A549 (cell line): Measurements from ENCODE around the gene IRS2. TPM values are rescaled to one million over a fixed set of nuclear protein-coding genes. Genes with fewer than 3 reads are reported as not detected.

Source experiments
- ATAC-seq, 2 experiments: fragments of 200-7000 bp in 1 of 2; fragments of >200 bp in 1 of 2; cut with Nextera tagmentation in 1 of 2; cut with Tn5 transposase in 1 of 2; 3 replicates each; pipeline versions ENCODE4 v1.8.0 to v1.9.1; 2018 to 2020; ENCODE audit warnings: mild to moderate bottlenecking in 1 of 2, moderate library complexity in 1 of 2
- CTCF ChIA-PET: fragments of 300-600 bp; sonication (Branson Sonifier 250); formaldehyde crosslinking; extraction: SDS; loops from one replicate; lab custom pipeline; 2021; ENCODE audit warnings: antibody characterized with exemption, inconsistent platforms; lab: Yijun Ruan, JAX
- POLR2A ChIA-PET: fragments of 350-600 bp; formaldehyde crosslinking; extraction: SDS; loops from one replicate; lab custom pipeline; 2021; ENCODE audit warnings: antibody characterized with exemption, inconsistent platforms; lab: Yijun Ruan, JAX
- DNase-seq, 2 experiments: peaks; one replicate each; pipeline versions ENCODE4 v3.0.0 to v3.0.0-alpha.2; 2011 to 2016; ENCODE audit warnings: low read depth in 1 of 2, low spot score in 1 of 2
- FAIRE-seq: peaks from 2 replicates; lab custom pipeline; 2011; peaks lifted over from hg19 to GRCh38; lab: Jason Lieb, UNC
- H3K27ac ChIP-seq, 2 experiments: fragments of >200 bp; sonication (Bioruptor Twin); formaldehyde crosslinking; 3 replicates each; pipeline ENCODE4 v1.5.1; 2016 to 2017
- H3K4me1 ChIP-seq: fragments of >200 bp; sonication (Bioruptor Twin); formaldehyde crosslinking; 3 replicates; pipeline ENCODE4 v1.6.1; 2016
- H3K4me2 ChIP-seq: fragments of >200 bp; sonication (Bioruptor Twin); formaldehyde crosslinking; 3 replicates; pipeline ENCODE4 v1.6.1; 2016
- H3K4me3 ChIP-seq: fragments of >200 bp; sonication (Bioruptor Twin); formaldehyde crosslinking; 3 replicates; pipeline ENCODE4 v1.5.1; 2016
- H3K9me3 ChIP-seq: fragments of >200 bp; sonication (Bioruptor Twin); formaldehyde crosslinking; 3 replicates; pipeline ENCODE4 v1.6.1; 2016
- CHD4 ChIP-seq: fragments of 200-600 bp; sonication (generic); IDR thresholded peaks from 2 replicates; pipeline ENCODE4 v1.6.1; 2016; ENCODE audit warnings: antibody characterized with exemption, mild to moderate bottlenecking, borderline replicate concordance
- EHF ChIP-seq: fragments of 250-450 bp; sonication (Bioruptor Pico); IDR thresholded peaks from 2 replicates; pipeline ENCODE4 v1.5.0; 2020; ENCODE audit warnings: mild to moderate bottlenecking
- EP300 ChIP-seq, 2 experiments: fragments of >200 bp; sonication (Bioruptor Twin); formaldehyde crosslinking; IDR thresholded peaks; 2 replicates in 1 of 2; 3 replicates in 1 of 2; pipeline ENCODE4 v1.6.1; 2016 to 2017
- FOXS1 ChIP-seq: fragments of 250-450 bp; sonication (Bioruptor Pico); IDR thresholded peaks from 2 replicates; pipeline ENCODE4 v1.5.0; 2020; ENCODE audit warnings: mild to moderate bottlenecking, moderate library complexity
- JUN ChIP-seq, 2 experiments: fragments of >200 bp; sonication (Bioruptor Twin); formaldehyde crosslinking; IDR thresholded peaks; 2 replicates in 1 of 2; 3 replicates in 1 of 2; pipeline ENCODE4 v1.6.1; 2016 to 2017
- JUNB ChIP-seq: fragments of >200 bp; sonication (Bioruptor Twin); formaldehyde crosslinking; IDR thresholded peaks from 2 replicates; pipeline ENCODE4 v1.6.1; 2016
- PHF8 ChIP-seq: fragments of 200-600 bp; sonication (generic); IDR thresholded peaks from 2 replicates; pipeline ENCODE4 v1.6.1; 2016; ENCODE audit warnings: low read depth, mild to moderate bottlenecking, antibody characterized with exemption, moderate library complexity, borderline replicate concordance
- POLR2A ChIP-seq: IDR thresholded peaks from 2 replicates; pipeline ENCODE4 v1.6.1; 2012; ENCODE audit warnings: mild to moderate bottlenecking, low read length
- RAD21 ChIP-seq, 2 experiments: fragments of >200 bp in 1 of 2; sonication (Bioruptor Twin) in 1 of 2; formaldehyde crosslinking in 1 of 2; IDR thresholded peaks in 1 of 2; conservative IDR thresholded peaks in 1 of 2; 2 replicates in 1 of 2; 3 replicates in 1 of 2; pipeline ENCODE4 v1.6.1; 2012 to 2018; ENCODE audit warnings: inconsistent platforms in 1 of 2
- RNF2 ChIP-seq: fragments of 200-600 bp; sonication (generic); IDR thresholded peaks from 2 replicates; pipeline ENCODE4 v1.6.1; 2016; ENCODE audit warnings: low read depth, mild to moderate bottlenecking, antibody characterized with exemption, moderate library complexity, borderline replicate concordance
- SMC3 ChIP-seq: fragments of >200 bp; sonication (Bioruptor Twin); formaldehyde crosslinking; IDR thresholded peaks from 3 replicates; pipeline ENCODE4 v1.6.1; 2018; ENCODE audit warnings: inconsistent platforms
- SREBF2 ChIP-seq: fragments of 450-650 bp; IDR thresholded peaks from 2 replicates; pipeline ENCODE4 v1.6.1; 2014; ENCODE audit warnings: mild to moderate bottlenecking, moderate library complexity
- TFCP2L1 ChIP-seq: fragments of 250-450 bp; sonication (Bioruptor Pico); IDR thresholded peaks from 2 replicates; pipeline ENCODE4 v1.5.0; 2021; ENCODE audit warnings: mild to moderate bottlenecking
- ZC3H11A ChIP-seq: fragments of 450-650 bp; IDR thresholded peaks from 2 replicates; pipeline ENCODE4 v1.6.1; 2014; ENCODE audit warnings: antibody characterized with exemption, mild to moderate bottlenecking
- WGBS: methylation state at CpG from one replicate; pipeline ENCODE4 v1.1.6; 2017; ENCODE audit errors: missing lambda C conversion rate; 5-methylcytosine and 5-hydroxymethylcytosine counted together
- polyA plus RNA-seq, 4 experiments: library from polyadenylated mRNA; depleted of rRNA in 3 of 4; stranded (reverse); fragments of >200 nt; fragmentation: RNase III in 1 of 4; extraction: RNeasy Plus Mini Kit Qiagen cat#74134 plus additional on column Dnase treatment in 1 of 4; gene quantifications; 2 replicates in 3 of 4; 3 replicates in 1 of 4; pipeline ENCODE4 v1.2.3, GENCODE V29; 2011 to 2017
- TF ChIP-seq, protein P1 (sequence below): IDR thresholded peaks from 2 replicates; pipeline ENCODE4 v1.6.1; 2012; ENCODE audit warnings: low read depth, borderline replicate concordance
- TF ChIP-seq, protein P2 (sequence below): IDR thresholded peaks from 2 replicates; pipeline ENCODE4 v1.6.1; 2012
- TF ChIP-seq, protein P3 (sequence below): IDR thresholded peaks from 2 replicates; pipeline ENCODE4 v1.6.1; 2012
- TF ChIP-seq, protein P4 (sequence below): fragments of >200 bp; sonication (Bioruptor Twin); formaldehyde crosslinking; IDR thresholded peaks from 3 replicates; pipeline ENCODE4 v1.5.1; 2016
- TF ChIP-seq, protein P5 (sequence below): fragments of 200-600 bp; sonication (generic); IDR thresholded peaks from 2 replicates; pipeline ENCODE4 v1.6.1; 2016; ENCODE audit warnings: antibody characterized with exemption, mild to moderate bottlenecking, moderate library complexity

Gene IRS2
- polyA plus RNA-seq, 2 of the 4 experiments (the other 2 are of a cell fraction): 4.8 to 12.3 TPM

DNA sequence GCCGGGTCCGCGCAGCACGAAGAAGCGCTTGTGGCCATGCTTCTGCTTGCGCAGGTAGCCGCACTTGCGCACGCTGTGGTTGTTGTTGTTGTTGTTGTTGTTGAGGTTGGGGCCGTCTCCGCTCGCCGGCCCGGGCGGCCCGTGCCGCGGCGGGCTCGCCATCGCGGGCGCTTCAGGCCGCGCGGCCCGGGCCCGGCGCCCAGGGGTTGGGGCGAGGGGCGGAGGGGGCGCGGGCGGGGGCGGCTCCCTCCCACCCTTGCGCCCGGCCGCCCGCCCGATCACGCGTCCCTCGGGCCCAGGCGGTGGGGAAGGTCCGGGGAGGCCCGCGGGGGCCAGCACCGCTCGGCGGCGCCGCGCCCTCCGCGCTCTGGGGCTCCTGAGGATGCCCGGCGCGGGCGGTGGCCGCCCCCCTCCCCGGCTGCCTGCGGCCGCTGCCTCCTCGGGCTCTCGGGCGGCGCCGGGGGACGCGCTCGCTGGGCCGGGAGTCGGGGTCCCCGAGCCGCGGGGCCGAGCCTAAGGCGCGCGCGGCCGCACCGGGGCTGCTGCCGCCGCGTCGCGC lies 412 bp downstream of the IRS2 start:
- POLR2A ChIA-PET: no interaction called here
- Histone ChIP-seq H3K27ac (peak overlapping the region; percentile 89 to 98), H3K4me3 (peak overlapping the region; percentile 89), H3K4me1 (peaks cover 29% of the 10 kb centered on the region), H3K4me2 (peak overlapping the region; percentile 95), H3K9me3 (no peaks in the 10 kb centered on the region)
- DNase-seq (no peak), FAIRE-seq (no peak), ATAC-seq (peak in 1 of 2 experiments; percentile 19; a peak in 3 of 6 replicates)
- WGBS: no CpG with 5 or more reads among the region's 88 CpGs
- CTCF ChIA-PET: interaction anchor here (0.7 to 1.3 kb wide), 3 partner anchors 256 to 330 kb away, joined by 3 to 16 read pairs (median 4); no protein-coding TSS in a partner anchor
- TF ChIP-seq, protein P1, sequence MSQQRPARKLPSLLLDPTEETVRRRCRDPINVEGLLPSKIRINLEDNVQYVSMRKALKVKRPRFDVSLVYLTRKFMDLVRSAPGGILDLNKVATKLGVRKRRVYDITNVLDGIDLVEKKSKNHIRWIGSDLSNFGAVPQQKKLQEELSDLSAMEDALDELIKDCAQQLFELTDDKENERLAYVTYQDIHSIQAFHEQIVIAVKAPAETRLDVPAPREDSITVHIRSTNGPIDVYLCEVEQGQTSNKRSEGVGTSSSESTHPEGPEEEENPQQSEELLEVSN: no peak
- TF ChIP-seq TFCP2L1 (CRISPR knock-in tag) (no peak), EP300 (IDR thresholded peaks at IDR 0.05) (no peak), CHD4 (no peak), PHF8 (no peak)
- TF ChIP-seq, protein P2, sequence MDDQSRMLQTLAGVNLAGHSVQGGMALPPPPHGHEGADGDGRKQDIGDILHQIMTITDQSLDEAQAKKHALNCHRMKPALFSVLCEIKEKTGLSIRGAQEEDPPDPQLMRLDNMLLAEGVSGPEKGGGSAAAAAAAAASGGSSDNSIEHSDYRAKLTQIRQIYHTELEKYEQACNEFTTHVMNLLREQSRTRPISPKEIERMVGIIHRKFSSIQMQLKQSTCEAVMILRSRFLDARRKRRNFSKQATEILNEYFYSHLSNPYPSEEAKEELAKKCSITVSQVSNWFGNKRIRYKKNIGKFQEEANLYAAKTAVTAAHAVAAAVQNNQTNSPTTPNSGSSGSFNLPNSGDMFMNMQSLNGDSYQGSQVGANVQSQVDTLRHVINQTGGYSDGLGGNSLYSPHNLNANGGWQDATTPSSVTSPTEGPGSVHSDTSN: no peak

DNA sequence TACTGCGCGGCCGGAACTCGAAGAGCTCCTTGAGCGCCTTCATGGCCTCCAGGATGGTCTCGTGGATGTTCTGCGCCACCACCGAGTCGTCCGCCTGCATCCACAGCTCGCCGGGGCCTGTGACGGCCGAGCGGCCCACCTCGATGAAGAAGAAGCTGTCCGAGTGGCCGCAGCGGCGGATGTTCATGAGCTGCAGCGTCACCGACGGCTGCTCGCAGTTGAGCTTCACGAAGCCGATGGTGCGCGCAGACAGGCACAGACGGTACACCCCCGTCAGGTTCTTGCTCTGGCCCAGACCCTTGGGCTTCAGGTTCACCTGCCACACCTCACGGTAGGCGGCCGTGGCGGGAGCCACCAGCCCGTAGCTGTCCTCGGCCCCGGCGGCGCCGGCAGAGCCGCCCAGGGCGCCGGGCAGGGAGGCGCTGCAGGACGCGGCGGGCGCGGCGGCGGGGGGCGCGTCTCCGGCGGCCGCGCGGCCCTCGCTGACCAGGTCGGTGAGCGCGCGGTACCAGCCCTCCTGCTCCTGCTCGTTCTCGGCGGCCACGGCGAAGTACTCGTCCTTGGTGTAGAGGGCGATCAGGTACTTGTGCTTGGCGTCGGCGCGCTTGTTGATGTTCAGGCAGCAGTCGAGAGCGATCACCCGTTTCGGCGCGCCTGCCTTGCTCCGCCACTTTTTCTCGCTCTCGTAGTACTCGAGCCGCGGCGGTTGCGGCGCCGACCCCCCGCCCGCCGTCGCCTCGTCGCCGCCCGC lies 1.1 kb downstream of the IRS2 start:
- peak overlapping the region; percentile 95 for H3K4me2 ChIP-seq
- ChIA-PET POLR2A (interaction anchor here (0.9 to 1.3 kb wide), 3 partner anchors 511 to 870 kb away, joined by 3 to 6 read pairs (median 3); no protein-coding TSS in a partner anchor), CTCF (interaction anchor here (0.7 to 1.4 kb wide), 20 partner anchors 14 to 884 kb away, joined by 3 to 16 read pairs (median 4); no protein-coding TSS in a partner anchor)
- peaks cover 22% of the 10 kb centered on the region; the same call in 2 of the 3 replicates for H3K4me1 ChIP-seq
- TF ChIP-seq POLR2A: 0 out of 2 replicates have a peak, but pooled peaks have one; percentile 19
- TF ChIP-seq RNF2: 0 out of 2 replicates have a peak, but pooled peaks have one; percentile 55
- no peak for TF ChIP-seq ZC3H11A
- TF ChIP-seq, protein P3, sequence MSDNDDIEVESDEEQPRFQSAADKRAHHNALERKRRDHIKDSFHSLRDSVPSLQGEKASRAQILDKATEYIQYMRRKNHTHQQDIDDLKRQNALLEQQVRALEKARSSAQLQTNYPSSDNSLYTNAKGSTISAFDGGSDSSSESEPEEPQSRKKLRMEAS: peak; percentile 23; the same call in 1 of the 2 replicates
- TF ChIP-seq JUN (IDR thresholded peaks at IDR 0.05): 0 out of 5 replicates have a peak, but pooled peaks of 1 of the 2 experiments have one; percentile 5
- TF ChIP-seq FOXS1 (CRISPR knock-in tag): no peak
- H3K9me3 ChIP-seq: no peaks in the 10 kb centered on the region
- peak in 1 of 2 experiments; percentile 11; a peak in 2 of 6 replicates for ATAC-seq
- 0% methylated on average over 6 of the region's 98 CpGs for WGBS
- peak overlapping the region; percentile 89 for H3K4me3 ChIP-seq
- H3K27ac ChIP-seq: peak overlapping the region; percentile 89 to 98
- no peak for FAIRE-seq
- DNase-seq: peak in 1 of 2 experiments; percentile 62

DNA sequence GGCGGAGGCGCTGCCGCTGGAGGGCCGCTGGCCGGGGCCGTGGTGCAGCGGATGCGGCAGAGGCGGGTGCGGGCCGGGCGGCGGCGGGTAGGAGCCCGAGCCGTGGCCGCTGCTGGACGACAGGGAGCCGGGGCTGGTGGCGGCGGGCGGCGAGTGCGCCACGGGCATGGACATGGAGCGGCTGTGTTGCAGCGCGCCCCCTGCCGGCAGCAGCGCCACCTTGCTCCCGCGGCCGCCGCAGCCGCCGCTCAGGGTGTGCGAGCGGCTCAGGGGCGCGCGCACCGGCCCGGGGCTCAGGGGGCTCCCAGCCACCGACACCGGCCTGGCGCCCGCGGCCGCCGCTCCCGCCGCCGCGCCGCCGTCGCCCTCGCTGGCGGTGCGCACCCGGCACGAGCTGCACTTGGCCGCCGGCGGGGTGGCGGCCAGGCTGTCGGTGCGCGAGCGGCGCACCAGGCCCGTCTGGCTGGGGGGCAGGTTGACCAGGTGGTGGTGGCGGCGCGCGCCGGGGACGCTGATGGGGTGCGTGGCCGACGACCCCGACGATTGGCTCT lies 1.7 kb downstream of the IRS2 start:
- Histone ChIP-seq H3K9me3 (no peaks in the 10 kb centered on the region), H3K4me2 (peak overlapping the region; percentile 95), H3K4me1 (peaks cover 17% of the 10 kb centered on the region; the same call in 2 of the 3 replicates), H3K27ac (peak overlapping the region; percentile 89 to 98), H3K4me3 (peak overlapping the region; percentile 89)
- POLR2A ChIA-PET: interaction anchor here (0.9 to 1.3 kb wide), 3 partner anchors 511 to 869 kb away, joined by 3 to 6 read pairs (median 3); no protein-coding TSS in a partner anchor
- TF ChIP-seq, protein P3: peak; percentile 21; the same call in 1 of the 2 replicates
- peak in 1 of 2 experiments; percentile 46; a peak in 1 of 5 replicates for TF ChIP-seq JUN (IDR thresholded peaks at IDR 0.05)
- TF ChIP-seq JUNB: no peak
- peak; percentile 69 for TF ChIP-seq SMC3
- TF ChIP-seq SREBF2: no peak
- no peak for TF ChIP-seq EHF
- TF ChIP-seq, protein P4, sequence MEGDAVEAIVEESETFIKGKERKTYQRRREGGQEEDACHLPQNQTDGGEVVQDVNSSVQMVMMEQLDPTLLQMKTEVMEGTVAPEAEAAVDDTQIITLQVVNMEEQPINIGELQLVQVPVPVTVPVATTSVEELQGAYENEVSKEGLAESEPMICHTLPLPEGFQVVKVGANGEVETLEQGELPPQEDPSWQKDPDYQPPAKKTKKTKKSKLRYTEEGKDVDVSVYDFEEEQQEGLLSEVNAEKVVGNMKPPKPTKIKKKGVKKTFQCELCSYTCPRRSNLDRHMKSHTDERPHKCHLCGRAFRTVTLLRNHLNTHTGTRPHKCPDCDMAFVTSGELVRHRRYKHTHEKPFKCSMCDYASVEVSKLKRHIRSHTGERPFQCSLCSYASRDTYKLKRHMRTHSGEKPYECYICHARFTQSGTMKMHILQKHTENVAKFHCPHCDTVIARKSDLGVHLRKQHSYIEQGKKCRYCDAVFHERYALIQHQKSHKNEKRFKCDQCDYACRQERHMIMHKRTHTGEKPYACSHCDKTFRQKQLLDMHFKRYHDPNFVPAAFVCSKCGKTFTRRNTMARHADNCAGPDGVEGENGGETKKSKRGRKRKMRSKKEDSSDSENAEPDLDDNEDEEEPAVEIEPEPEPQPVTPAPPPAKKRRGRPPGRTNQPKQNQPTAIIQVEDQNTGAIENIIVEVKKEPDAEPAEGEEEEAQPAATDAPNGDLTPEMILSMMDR: peak; percentile 64
- TF ChIP-seq, protein P5, sequence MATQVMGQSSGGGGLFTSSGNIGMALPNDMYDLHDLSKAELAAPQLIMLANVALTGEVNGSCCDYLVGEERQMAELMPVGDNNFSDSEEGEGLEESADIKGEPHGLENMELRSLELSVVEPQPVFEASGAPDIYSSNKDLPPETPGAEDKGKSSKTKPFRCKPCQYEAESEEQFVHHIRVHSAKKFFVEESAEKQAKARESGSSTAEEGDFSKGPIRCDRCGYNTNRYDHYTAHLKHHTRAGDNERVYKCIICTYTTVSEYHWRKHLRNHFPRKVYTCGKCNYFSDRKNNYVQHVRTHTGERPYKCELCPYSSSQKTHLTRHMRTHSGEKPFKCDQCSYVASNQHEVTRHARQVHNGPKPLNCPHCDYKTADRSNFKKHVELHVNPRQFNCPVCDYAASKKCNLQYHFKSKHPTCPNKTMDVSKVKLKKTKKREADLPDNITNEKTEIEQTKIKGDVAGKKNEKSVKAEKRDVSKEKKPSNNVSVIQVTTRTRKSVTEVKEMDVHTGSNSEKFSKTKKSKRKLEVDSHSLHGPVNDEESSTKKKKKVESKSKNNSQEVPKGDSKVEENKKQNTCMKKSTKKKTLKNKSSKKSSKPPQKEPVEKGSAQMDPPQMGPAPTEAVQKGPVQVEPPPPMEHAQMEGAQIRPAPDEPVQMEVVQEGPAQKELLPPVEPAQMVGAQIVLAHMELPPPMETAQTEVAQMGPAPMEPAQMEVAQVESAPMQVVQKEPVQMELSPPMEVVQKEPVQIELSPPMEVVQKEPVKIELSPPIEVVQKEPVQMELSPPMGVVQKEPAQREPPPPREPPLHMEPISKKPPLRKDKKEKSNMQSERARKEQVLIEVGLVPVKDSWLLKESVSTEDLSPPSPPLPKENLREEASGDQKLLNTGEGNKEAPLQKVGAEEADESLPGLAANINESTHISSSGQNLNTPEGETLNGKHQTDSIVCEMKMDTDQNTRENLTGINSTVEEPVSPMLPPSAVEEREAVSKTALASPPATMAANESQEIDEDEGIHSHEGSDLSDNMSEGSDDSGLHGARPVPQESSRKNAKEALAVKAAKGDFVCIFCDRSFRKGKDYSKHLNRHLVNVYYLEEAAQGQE: no peak
- TF ChIP-seq RAD21 (conservative IDR thresholded peaks at IDR 0.05 in 1 of 2, IDR thresholded peaks at IDR 0.05 in 1 of 2): peak; percentile 39 to 67; a peak in 4 of 5 replicates
- no CpG with 5 or more reads among the region's 83 CpGs for WGBS
- DNase-seq: peak in 1 of 2 experiments; percentile 79
- FAIRE-seq: no peak
- ATAC-seq: peak; percentile 36 to 45
- CTCF ChIA-PET: interaction anchor here (0.7 to 1.6 kb wide), 23 partner anchors 14 to 883 kb away, joined by 3 to 16 read pairs (median 4); no protein-coding TSS in a partner anchor
